ENCODE results near the gene SLC38A8. TPM values are rescaled to one million over a fixed set of nuclear protein-coding genes. Genes with fewer than 3 reads are reported as not detected.

The SLC38A8 gene
- total RNA-seq, 2 experiments from 2014 or later, result not detected

GRCh38 chr16:84032458-84033178 is 10.0 kb downstream of the SLC38A8 start:
- no peak for ATAC-seq (ENCODE audit: poor library complexity)
- H3K9me3 ChIP-seq (ENCODE audit: control insufficient read depth in 1 of 2, insufficient read depth in 1 of 2, low read length in 2 of 2), result peaks cover 0 to 27% of the 10 kb centered on the region in 2 experiments
- no peaks in the 10 kb centered on the region for H3K36me3 Mint-ChIP-seq (ENCODE audit: low read depth)
- POLR2A ChIA-PET, result no interaction called here
- TF ChIP-seq CTCF (IDR thresholded peaks at IDR 0.05), result no peak
- no peaks in the 10 kb centered on the region for H3K9me3 Mint-ChIP-seq
- H3K4me3 Mint-ChIP-seq, result no peak overlapping the region
- CTCF ChIA-PET, result no interaction called here
- peaks cover 24% of the 10 kb centered on the region for H3K27me3 Mint-ChIP-seq
- DNase-seq, result no peak
- no peak overlapping the region for H3K4me3 ChIP-seq (ENCODE audit: low read length)
- H3K27me3 ChIP-seq (ENCODE audit: control insufficient read depth in 1 of 2, insufficient read depth in 2 of 2, low read length in 2 of 2), result peaks cover 0 to 8% of the 10 kb centered on the region in 2 experiments
- no peak overlapping the region for H3K27ac Mint-ChIP-seq
- peaks cover 7% of the 10 kb centered on the region for H3K4me1 Mint-ChIP-seq (ENCODE audit: low read depth)
- H3K36me3 ChIP-seq (ENCODE audit: insufficient read depth, low read length), result no peaks in the 10 kb centered on the region
- intact Hi-C loops (cut with DNase I, micrococcal nuclease), result no loop called here
- peaks cover 12% of the 10 kb centered on the region for H3K4me1 ChIP-seq (ENCODE audit: insufficient read depth, low read length)
- no peak overlapping the region for H3K27ac ChIP-seq (ENCODE audit: low read depth in 1 of 2, low read length in 2 of 2)

GRCh38 chr16:84031556-84031955 is 11.0 kb downstream of the SLC38A8 start:
- Mint-ChIP-seq H3K4me1 (ENCODE audit: low read depth) (peaks cover 7% of the 10 kb centered on the region), H3K36me3 (ENCODE audit: low read depth) (no peaks in the 10 kb centered on the region), H3K27me3 (peaks cover 29% of the 10 kb centered on the region), H3K4me3 (no peak overlapping the region), H3K9me3 (no peaks in the 10 kb centered on the region), H3K27ac (no peak overlapping the region)
- Histone ChIP-seq H3K27me3 (ENCODE audit: control insufficient read depth in 1 of 2, insufficient read depth in 2 of 2, low read length in 2 of 2) (peaks cover 0 to 8% of the 10 kb centered on the region in 2 experiments), H3K27ac (ENCODE audit: low read depth in 1 of 2, low read length in 2 of 2) (no peak overlapping the region), H3K4me3 (ENCODE audit: low read length) (no peak overlapping the region), H3K36me3 (ENCODE audit: insufficient read depth, low read length) (no peaks in the 10 kb centered on the region), H3K9me3 (ENCODE audit: control insufficient read depth in 1 of 2, insufficient read depth in 1 of 2, low read length in 2 of 2) (peaks cover 0 to 22% of the 10 kb centered on the region in 2 experiments), H3K4me1 (ENCODE audit: insufficient read depth, low read length) (peaks cover 12% of the 10 kb centered on the region)
- no peak for TF ChIP-seq CTCF (IDR thresholded peaks at IDR 0.05)
- intact Hi-C loops (cut with DNase I, micrococcal nuclease), result no loop called here
- DNase-seq (no peak), ATAC-seq (ENCODE audit: poor library complexity) (no peak)
- ChIA-PET POLR2A (no interaction called here), CTCF (no interaction called here)

- no peak for TF ChIP-seq CTCF (IDR thresholded peaks at IDR 0.05)
- Mint-ChIP-seq H3K4me1 (ENCODE audit: low read depth) (peaks cover 7% of the 10 kb centered on the region), H3K27ac (no peak overlapping the region), H3K9me3 (no peaks in the 10 kb centered on the region), H3K27me3 (peaks cover 33% of the 10 kb centered on the region), H3K36me3 (ENCODE audit: low read depth) (no peaks in the 10 kb centered on the region), H3K4me3 (no peak overlapping the region)
- H3K4me3 ChIP-seq (ENCODE audit: low read length), result no peak overlapping the region
- ATAC-seq (ENCODE audit: poor library complexity), result no peak
- H3K9me3 ChIP-seq (ENCODE audit: control insufficient read depth in 1 of 2, insufficient read depth in 1 of 2, low read length in 2 of 2), result peaks cover 0 to 12% of the 10 kb centered on the region in 2 experiments
- POLR2A ChIA-PET, result no interaction called here
- peaks cover 0 to 8% of the 10 kb centered on the region in 2 experiments for H3K27me3 ChIP-seq (ENCODE audit: control insufficient read depth in 1 of 2, insufficient read depth in 2 of 2, low read length in 2 of 2)
- H3K36me3 ChIP-seq (ENCODE audit: insufficient read depth, low read length), result no peaks in the 10 kb centered on the region
- intact Hi-C loops (cut with DNase I, micrococcal nuclease), result no loop called here
- H3K27ac ChIP-seq (ENCODE audit: low read depth in 1 of 2, low read length in 2 of 2), result no peak overlapping the region
- CTCF ChIA-PET, result no interaction called here
- DNase-seq, result no peak
- H3K4me1 ChIP-seq (ENCODE audit: insufficient read depth, low read length), result peaks cover 12% of the 10 kb centered on the region
Observed at GRCh38 chr16:84029297-84030047, 13.1 kb downstream of the SLC38A8 start.

Data from CD4-positive, alpha-beta T cell (primary cell).